Stomach (tissue), 9 donors: ENCODE measurements around the gene SLC8A3. TPM values are rescaled to one million over a fixed set of nuclear protein-coding genes. Genes with fewer than 3 reads are reported as not detected.

ENCODE experiments used
- DNase-seq, 2 donors: peaks; one replicate each; pipeline versions ENCODE4 v3.0.0 to v3.0.0-alpha.2; 2013 to 2019
- H3K27ac ChIP-seq, 5 donors: fragments of 200-600 bp in 4 of 5; sonication (generic) in 4 of 5; one replicate each; pipeline ENCODE4 v1.5.1; 2013 to 2019; ENCODE audit warnings: mild to moderate bottlenecking in 1 of 5, moderate library complexity in 1 of 5
- H3K27me3 ChIP-seq, 3 donors: fragments of 200-600 bp; sonication (generic); one replicate each; pipeline ENCODE4 v1.5.1; 2017 to 2019; ENCODE audit warnings: mixed run types in 1 of 3
- H3K36me3 ChIP-seq, 4 donors: fragments of 200-600 bp; sonication (generic); 1 replicate in 3 of 4; 2 replicates in 1 of 4; pipeline ENCODE4 v1.5.1; 2016 to 2019
- H3K4me1 ChIP-seq, 4 donors: fragments of 200-600 bp; sonication (generic); one replicate each; pipeline ENCODE4 v1.5.1; 2016 to 2019
- H3K4me3 ChIP-seq, 4 donors: fragments of 200-600 bp; sonication (generic) in 3 of 4; one replicate each; pipeline ENCODE4 v1.5.1; 2016 to 2019; ENCODE audit warnings: mild to moderate bottlenecking in 1 of 4
- H3K9me3 ChIP-seq, 4 donors: fragments of 200-600 bp; sonication (generic); one replicate each; pipeline ENCODE4 v1.5.1; 2016 to 2019
- EP300 ChIP-seq: sonication (generic); formaldehyde crosslinking; IDR thresholded peaks from one replicate; pipeline ENCODE4 v1.6.1; 2017; ENCODE audit warnings: antibody characterized with exemption
- POLR2A ChIP-seq, 4 donors: fragments of 450-650 bp; IDR thresholded peaks; one replicate each; pipeline ENCODE4 v1.6.1; 2016; ENCODE audit warnings: antibody characterized with exemption in 4 of 4, control low read depth in 2 of 4, mild to moderate bottlenecking in 1 of 4, moderate library complexity in 1 of 4
- POLR2AphosphoS5 ChIP-seq, 3 donors: sonication (generic); formaldehyde crosslinking; IDR thresholded peaks; one replicate each; pipeline ENCODE4 v1.6.1; 2016; ENCODE audit warnings: antibody characterized with exemption in 3 of 3
- WGBS, 5 donors: extraction: QIAGEN DNeasy Blood & Tissue Kit in 3 of 5; methylation state at CpG; one replicate each; pipeline versions ENCODE4 v1.1.5 to v1.1.7; 2013 to 2018; 5-methylcytosine and 5-hydroxymethylcytosine counted together
- intact Hi-C: fragments of 100-400 bp; cut with DNase I; formaldehyde crosslinking; loops from one replicate; pipeline ENCODE4 v1.15.1; 2023; ENCODE audit warnings: low total_unique reads
- polyA plus RNA-seq, 3 donors: library from polyadenylated mRNA; stranded (reverse); fragments of 200-250 nt; gene quantifications; one replicate each; pipeline ENCODE4 v1.2.3, GENCODE V29; 2013
- total RNA-seq, 5 donors: library from RNA; depleted of rRNA; stranded (reverse); fragments of >200 nt; gene quantifications; one replicate each; pipeline versions ENCODE4 v1.1.0 to v1.2.3, GENCODE V29; 2014 to 2016
- TF ChIP-seq, protein P1 (sequence below), 7 experiments: fragments of 450-650 bp in 4 of 7; fragments of 200-600 bp in 3 of 7; sonication (generic) in 3 of 7; IDR thresholded peaks; one replicate each; pipeline ENCODE4 v1.5.1; 2016 to 2019; ENCODE audit warnings: antibody characterized with exemption in 7 of 7, control low read depth in 2 of 7, mild to moderate bottlenecking in 1 of 7
- donor health status: healthy with polysubstance abuse.
- donor health status: Bipolar disorder and iron deficiency.
- donor health status: healthy.

The SLC8A3 gene
- total and polyA plus RNA-seq, 8 donors: 0.03 to 2.4 (median 0.87) TPM; not detected in 1

DNA sequence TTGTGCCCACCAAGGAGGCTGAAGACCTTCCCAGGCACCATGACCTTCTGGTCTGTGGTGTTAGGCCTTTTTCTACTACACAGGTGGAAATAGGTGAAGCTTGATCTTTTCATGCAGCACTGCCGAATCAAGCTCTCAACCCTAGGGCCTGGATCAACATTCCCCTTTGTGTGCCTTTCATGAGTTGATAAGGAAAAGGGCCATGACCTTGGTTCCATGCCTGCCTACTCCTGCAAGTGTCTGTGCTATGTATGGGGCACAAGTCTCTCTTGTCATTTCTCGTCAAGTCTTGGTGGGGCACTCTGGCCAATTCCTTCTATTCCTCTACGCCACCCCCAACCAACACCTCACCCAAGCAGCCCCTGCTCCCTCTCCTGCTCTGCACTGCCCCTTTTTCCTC, 154.5 kb downstream of the SLC8A3 start:
- intact Hi-C loops: no loop called here
- Histone ChIP-seq H3K27ac (no peak overlapping the region), H3K27me3 (no peaks in the 10 kb centered on the region), H3K4me3 (no peak overlapping the region), H3K36me3 (no peaks in the 10 kb centered on the region), H3K9me3 (no peaks in the 10 kb centered on the region), H3K4me1 (no peaks in the 10 kb centered on the region)
- 53 to 67% (median 65%) methylated on average over 3 of the region's 3 CpGs for WGBS, 5 donors
- DNase-seq: peak in 1 of 2 donors; percentile 28
- TF ChIP-seq, protein P1, sequence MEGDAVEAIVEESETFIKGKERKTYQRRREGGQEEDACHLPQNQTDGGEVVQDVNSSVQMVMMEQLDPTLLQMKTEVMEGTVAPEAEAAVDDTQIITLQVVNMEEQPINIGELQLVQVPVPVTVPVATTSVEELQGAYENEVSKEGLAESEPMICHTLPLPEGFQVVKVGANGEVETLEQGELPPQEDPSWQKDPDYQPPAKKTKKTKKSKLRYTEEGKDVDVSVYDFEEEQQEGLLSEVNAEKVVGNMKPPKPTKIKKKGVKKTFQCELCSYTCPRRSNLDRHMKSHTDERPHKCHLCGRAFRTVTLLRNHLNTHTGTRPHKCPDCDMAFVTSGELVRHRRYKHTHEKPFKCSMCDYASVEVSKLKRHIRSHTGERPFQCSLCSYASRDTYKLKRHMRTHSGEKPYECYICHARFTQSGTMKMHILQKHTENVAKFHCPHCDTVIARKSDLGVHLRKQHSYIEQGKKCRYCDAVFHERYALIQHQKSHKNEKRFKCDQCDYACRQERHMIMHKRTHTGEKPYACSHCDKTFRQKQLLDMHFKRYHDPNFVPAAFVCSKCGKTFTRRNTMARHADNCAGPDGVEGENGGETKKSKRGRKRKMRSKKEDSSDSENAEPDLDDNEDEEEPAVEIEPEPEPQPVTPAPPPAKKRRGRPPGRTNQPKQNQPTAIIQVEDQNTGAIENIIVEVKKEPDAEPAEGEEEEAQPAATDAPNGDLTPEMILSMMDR (IDR thresholded peaks at IDR 0.05): no peak
- TF ChIP-seq EP300: no peak

DNA sequence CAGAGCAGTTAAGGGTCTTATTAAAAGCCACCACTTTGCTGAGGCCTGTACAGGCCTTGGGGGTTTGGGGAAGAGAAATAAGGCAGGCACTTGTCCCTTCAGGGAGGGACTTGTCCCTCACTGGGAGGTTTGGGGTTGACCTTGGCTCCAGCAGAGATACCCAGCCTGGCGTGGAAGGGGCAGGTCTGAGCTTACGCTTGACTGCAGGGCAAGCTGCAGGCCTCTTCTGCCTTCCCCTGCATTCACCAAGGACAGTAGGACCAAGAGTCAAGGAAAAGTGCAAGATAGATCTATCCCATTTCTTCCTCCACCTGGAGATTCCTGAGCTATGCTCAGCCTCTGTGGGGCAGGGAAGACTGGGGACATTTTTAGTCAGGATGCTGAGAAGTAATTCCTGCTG, 155.2 kb downstream of the SLC8A3 start:
- no peak overlapping the region for H3K27ac ChIP-seq
- WGBS, 5 donors: 67 to 87% (median 78%) methylated on average over 2 of the region's 2 CpGs
- DNase-seq: no peak
- H3K4me3 ChIP-seq: no peak overlapping the region
- intact Hi-C loops: no loop called here
- no peaks in the 10 kb centered on the region for H3K36me3 ChIP-seq
- TF ChIP-seq POLR2A (IDR thresholded peaks at IDR 0.05): no peak
- TF ChIP-seq, protein P1 (IDR thresholded peaks at IDR 0.05): no peak
- TF ChIP-seq EP300: no peak
- TF ChIP-seq POLR2AphosphoS5 (IDR thresholded peaks at IDR 0.05): no peak
- H3K4me1 ChIP-seq: no peaks in the 10 kb centered on the region
- H3K27me3 ChIP-seq: peaks cover 0 to under 1% (median 0%) of the 10 kb centered on the region in 3 donors
- H3K9me3 ChIP-seq: no peaks in the 10 kb centered on the region

DNA sequence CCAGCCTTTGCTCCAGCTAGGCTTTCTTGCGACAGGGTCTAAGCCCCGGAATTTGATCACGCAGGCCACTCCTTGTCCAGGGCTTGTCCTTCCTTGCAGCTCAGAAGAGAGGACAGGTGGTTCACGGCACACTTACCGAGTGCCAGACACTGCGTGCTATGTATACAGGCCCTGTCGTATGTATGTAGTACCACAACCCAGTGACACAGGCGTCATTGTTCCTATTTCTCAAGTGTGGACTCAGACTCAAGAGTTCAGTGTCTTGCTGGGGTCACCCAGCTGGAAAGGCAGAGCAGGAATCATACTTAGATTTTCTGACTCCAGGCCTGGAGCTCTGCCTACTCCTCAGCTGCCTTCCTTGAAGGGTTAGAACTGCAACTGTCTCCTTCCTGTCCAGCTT, 155.6 kb downstream of the SLC8A3 start:
- Histone ChIP-seq H3K27ac (no peak overlapping the region), H3K4me3 (no peak overlapping the region), H3K9me3 (no peaks in the 10 kb centered on the region), H3K27me3 (peaks cover 0 to 4% (median 0%) of the 10 kb centered on the region in 3 donors), H3K4me1 (no peaks in the 10 kb centered on the region), H3K36me3 (no peaks in the 10 kb centered on the region)
- 81 to 91% (median 88%) methylated on average over 8 of the region's 8 CpGs for WGBS, 5 donors
- DNase-seq: no peak
- TF ChIP-seq POLR2A (IDR thresholded peaks at IDR 0.05): no peak
- TF ChIP-seq POLR2AphosphoS5 (IDR thresholded peaks at IDR 0.05): no peak
- TF ChIP-seq EP300: no peak
- TF ChIP-seq, protein P1 (IDR thresholded peaks at IDR 0.05): no peak
- intact Hi-C loops: no loop called here

DNA sequence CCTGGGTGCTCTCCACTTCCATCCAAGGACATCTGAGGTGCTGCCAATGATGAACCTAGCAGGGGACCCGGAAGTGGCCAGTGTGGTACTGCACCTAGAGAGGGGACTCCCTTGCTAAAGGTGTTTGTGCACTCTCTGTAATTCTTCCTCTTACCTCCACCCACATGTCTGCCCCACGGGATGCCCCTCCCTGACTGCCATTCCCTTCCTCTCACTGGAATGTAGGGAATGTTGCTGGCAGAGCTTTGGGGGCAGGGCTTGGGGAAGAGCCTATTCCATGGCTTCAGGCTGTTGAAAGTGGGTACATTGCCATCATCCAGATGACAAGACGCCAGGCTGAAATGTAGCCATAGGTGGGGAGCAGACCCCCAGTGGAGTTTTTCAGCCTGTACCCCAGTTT, 156.3 kb downstream of the SLC8A3 start:
- 52 to 67% (median 63%) methylated on average over 3 of the region's 3 CpGs for WGBS, 5 donors
- H3K9me3 ChIP-seq: no peaks in the 10 kb centered on the region
- H3K27ac ChIP-seq: no peak overlapping the region
- intact Hi-C loops: no loop called here
- H3K36me3 ChIP-seq: no peaks in the 10 kb centered on the region
- H3K4me1 ChIP-seq: no peaks in the 10 kb centered on the region
- TF ChIP-seq POLR2AphosphoS5 (IDR thresholded peaks at IDR 0.05) (no peak), EP300 (no peak), POLR2A (IDR thresholded peaks at IDR 0.05) (no peak)
- TF ChIP-seq, protein P1 (IDR thresholded peaks at IDR 0.05): no peak
- H3K4me3 ChIP-seq: no peak overlapping the region
- peaks cover 0 to 4% (median 0%) of the 10 kb centered on the region in 3 donors for H3K27me3 ChIP-seq
- no peak for DNase-seq
